WTC11 (cell line): Measurements from ENCODE around the gene GRM7. TPM values are rescaled to one million over a fixed set of nuclear protein-coding genes. Genes with fewer than 3 reads are reported as not detected.

Experiments
- ATAC-seq: fragments of 200-7000 bp; cut with Tn5 transposase; 2 replicates; pipeline ENCODE4 v1.10.0; 2021; ENCODE audit warnings: mild to moderate bottlenecking, moderate library complexity
- CTCF ChIA-PET: fragments of 300-600 bp; sonication (Branson Sonifier 250); formaldehyde crosslinking; loops from one replicate; lab custom pipeline; 2021; ENCODE audit warnings: antibody characterized with exemption; lab: Charles Lee
- POLR2A ChIA-PET: fragments of 350-600 bp; sonication (Branson Sonifier 250); formaldehyde crosslinking; loops from one replicate; lab custom pipeline; 2021; ENCODE audit warnings: antibody characterized with exemption; lab: Charles Lee
- DNase-seq: peaks from one replicate; pipeline ENCODE4 v3.0.0; 2021; ENCODE audit warnings: low spot score
- H3K27ac Mint-ChIP-seq: 2 replicates; pipeline ENCODE4 v1.8.0; 2021; ENCODE audit warnings: mixed read lengths
- H3K27me3 Mint-ChIP-seq: 2 replicates; pipeline ENCODE4 v1.8.0; 2021; ENCODE audit warnings: low read depth, mild to moderate bottlenecking, moderate library complexity, mixed read lengths
- H3K36me3 Mint-ChIP-seq: 2 replicates; pipeline ENCODE4 v1.8.0; 2021; ENCODE audit warnings: mixed read lengths
- H3K4me1 Mint-ChIP-seq: 2 replicates; pipeline ENCODE4 v1.8.0; 2022; ENCODE audit warnings: mixed read lengths
- H3K4me3 Mint-ChIP-seq: 2 replicates; pipeline ENCODE4 v1.8.0; 2021; ENCODE audit warnings: mild to moderate bottlenecking, moderate library complexity, mixed read lengths
- H3K9me3 Mint-ChIP-seq: 2 replicates; pipeline ENCODE4 v1.8.0; 2021; ENCODE audit warnings: mixed read lengths
- ARID4B ChIP-seq: sonication (generic); formaldehyde crosslinking; IDR thresholded peaks from 2 replicates; pipeline ENCODE4 v1.8.0; 2023; ENCODE audit warnings: missing genetic modification reagents, mild to moderate bottlenecking, borderline replicate concordance
- E2F4 ChIP-seq: sonication (generic); formaldehyde crosslinking; IDR thresholded peaks from 2 replicates; pipeline ENCODE4 v1.8.1; 2022; ENCODE audit warnings: low read depth, mild to moderate bottlenecking, moderate library complexity, missing genetic modification reagents, borderline replicate concordance
- ERG ChIP-seq: fragments of 250-450 bp; sonication (Bioruptor Pico); IDR thresholded peaks from 2 replicates; pipeline ENCODE4 v1.8.0; 2021; ENCODE audit warnings: mild to moderate bottlenecking
- GABPB1 ChIP-seq: sonication (generic); formaldehyde crosslinking; IDR thresholded peaks from 2 replicates; pipeline ENCODE4 v1.8.1; 2023; ENCODE audit warnings: mild to moderate bottlenecking, missing genetic modification reagents
- GRHL2 ChIP-seq: fragments of 250-450 bp; sonication (Bioruptor Pico); IDR thresholded peaks from 2 replicates; pipeline ENCODE4 v1.8.0; 2022; ENCODE audit warnings: mild to moderate bottlenecking, moderate library complexity; ENCODE audit not compliant: insufficient replicate concordance, severe bottlenecking
- IRF1 ChIP-seq: sonication (generic); formaldehyde crosslinking; IDR thresholded peaks from 2 replicates; pipeline ENCODE4 v1.8.0; 2023; ENCODE audit warnings: missing genetic modification reagents
- OVOL2 ChIP-seq: fragments of 250-450 bp; sonication (Bioruptor Pico); IDR thresholded peaks from 2 replicates; pipeline ENCODE4 v1.9.0; 2021; ENCODE audit warnings: mild to moderate bottlenecking, borderline replicate concordance
- PRRX2 ChIP-seq: fragments of 250-450 bp; sonication (Bioruptor Pico); IDR thresholded peaks from 2 replicates; pipeline ENCODE4 v1.8.0; 2021; ENCODE audit warnings: mild to moderate bottlenecking
- TCF7 ChIP-seq: sonication (generic); formaldehyde crosslinking; IDR thresholded peaks from 2 replicates; pipeline ENCODE4 v1.8.0; 2022; ENCODE audit warnings: mild to moderate bottlenecking, low read depth, missing genetic modification reagents, moderate library complexity
- ZNF121 ChIP-seq: sonication (generic); formaldehyde crosslinking; IDR thresholded peaks from 2 replicates; pipeline ENCODE4 v1.8.0; 2023; ENCODE audit warnings: missing genetic modification reagents
- ZNF416 ChIP-seq: fragments of 250-450 bp; sonication (Bioruptor Pico); IDR thresholded peaks from 2 replicates; pipeline ENCODE4 v1.9.0; 2021; ENCODE audit warnings: mild to moderate bottlenecking, inconsistent platforms
- ZNF425 ChIP-seq: fragments of 250-450 bp; sonication (Bioruptor Pico); conservative IDR thresholded peaks from 2 replicates; pipeline ENCODE4 v1.9.0; 2021; ENCODE audit warnings: mild to moderate bottlenecking
- total RNA-seq: library from RNA; stranded (reverse); gene quantifications from 3 replicates; pipeline ENCODE4 v1.2.3, GENCODE V29; 2021

The GRM7 gene
- total RNA-seq, 1 experiment from 2014 or later, result 0.42 TPM

- TF ChIP-seq E2F4 (CRISPR knock-in tag) (no peak), ZNF425 (CRISPR knock-in tag) (no peak), TCF7 (no peak)
- TF ChIP-seq, all 79 proteins: peak for 0
These were observed 659.1 kb downstream of the GRM7 start (continued) for GRCh38 chr3:7520059-7520458.

GRCh38 chr3:7520593-7520992, 659.7 kb downstream of the GRM7 start:
- POLR2A ChIA-PET, result no interaction called here
- ATAC-seq, result no peak
- H3K4me3 Mint-ChIP-seq, result no peak overlapping the region
- TF ChIP-seq IRF1 (CRISPR knock-in tag), result no peak
- no peak for TF ChIP-seq E2F4 (CRISPR knock-in tag)
- TF ChIP-seq ZNF416 (CRISPR knock-in tag), result no peak
- TF ChIP-seq GABPB1, result no peak
- no peak for TF ChIP-seq ERG (CRISPR knock-in tag)
- no peak for TF ChIP-seq PRRX2 (CRISPR knock-in tag)
- peaks cover 18% of the 10 kb centered on the region for H3K9me3 Mint-ChIP-seq
- no peaks in the 10 kb centered on the region for H3K4me1 Mint-ChIP-seq
- no peak overlapping the region for H3K27ac Mint-ChIP-seq
- CTCF ChIA-PET, result no interaction called here
- no peak for DNase-seq
- no peaks in the 10 kb centered on the region; the same call in 1 of the 2 replicates for H3K27me3 Mint-ChIP-seq
- H3K36me3 Mint-ChIP-seq, result peaks cover 5% of the 10 kb centered on the region

GRCh38 chr3:7536510-7536909, 675.6 kb downstream of the GRM7 start:
- CTCF ChIA-PET, result no interaction called here
- no peak for DNase-seq
- Mint-ChIP-seq H3K4me3 (no peak overlapping the region), H3K36me3 (no peaks in the 10 kb centered on the region), H3K4me1 (no peaks in the 10 kb centered on the region), H3K9me3 (no peaks in the 10 kb centered on the region), H3K27ac (no peak overlapping the region), H3K27me3 (no peaks in the 10 kb centered on the region; the same call in 1 of the 2 replicates)
- no peak for TF ChIP-seq ZNF121 (CRISPR knock-in tag)
- no peak for TF ChIP-seq OVOL2 (CRISPR knock-in tag)
- no peak for TF ChIP-seq TCF7
- no peak for TF ChIP-seq ARID4B
- no peak for TF ChIP-seq GRHL2
- ATAC-seq, result no peak
- POLR2A ChIA-PET, result no interaction called here
